Suppressor macrophage treated with lipopolysaccharide for 1 hour (primary cell): ENCODE measurements around the gene PCNT.
"Not testable (repeated sequence)": the region's sequence is repeated elsewhere in the genome, so short reads cannot be mapped to it uniquely, and the experiment has no call there.

ENCODE experiments used
- DNase-seq, 3 donors: peaks; one replicate each; pipeline ENCODE4 v3.0.0-alpha.2; 2020 to 2022

The PCNT gene

DNA sequence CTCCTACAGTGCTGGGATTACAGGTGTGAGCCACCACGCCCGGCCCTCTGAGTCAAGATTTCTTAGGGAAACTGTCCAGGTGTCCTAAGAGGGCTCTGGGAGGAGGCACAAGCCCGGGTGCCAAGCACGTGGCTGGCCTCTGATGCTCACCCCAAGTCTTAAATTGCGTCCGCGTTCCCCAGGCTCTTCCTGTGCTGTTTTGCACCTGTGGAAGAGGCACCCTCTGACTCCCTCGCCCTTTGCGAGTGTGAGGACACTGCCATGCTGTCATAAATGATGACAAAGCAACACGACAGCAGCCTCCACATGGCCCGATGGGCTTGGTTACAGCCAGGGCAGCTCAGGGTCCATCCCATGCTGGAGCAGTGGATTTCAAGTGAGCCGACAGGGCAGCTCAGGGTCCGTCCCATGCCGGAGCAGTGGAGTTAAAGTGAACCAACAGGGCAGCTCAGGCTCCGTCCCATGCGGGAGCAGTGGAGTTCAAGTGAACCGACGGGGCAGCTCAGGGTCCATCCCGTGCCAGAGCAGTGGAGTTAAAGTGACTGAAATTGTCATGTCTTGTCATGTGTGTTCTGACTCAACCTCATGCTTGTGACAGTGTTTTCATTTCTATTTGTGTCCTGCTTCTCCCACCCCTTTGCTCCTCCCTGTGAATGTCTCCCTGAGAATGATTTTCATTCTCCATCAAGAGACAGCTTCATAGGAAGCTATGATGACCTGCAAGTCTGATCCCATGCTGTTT is 33.9 kb downstream of the PCNT start:
- no peak for DNase-seq

DNA sequence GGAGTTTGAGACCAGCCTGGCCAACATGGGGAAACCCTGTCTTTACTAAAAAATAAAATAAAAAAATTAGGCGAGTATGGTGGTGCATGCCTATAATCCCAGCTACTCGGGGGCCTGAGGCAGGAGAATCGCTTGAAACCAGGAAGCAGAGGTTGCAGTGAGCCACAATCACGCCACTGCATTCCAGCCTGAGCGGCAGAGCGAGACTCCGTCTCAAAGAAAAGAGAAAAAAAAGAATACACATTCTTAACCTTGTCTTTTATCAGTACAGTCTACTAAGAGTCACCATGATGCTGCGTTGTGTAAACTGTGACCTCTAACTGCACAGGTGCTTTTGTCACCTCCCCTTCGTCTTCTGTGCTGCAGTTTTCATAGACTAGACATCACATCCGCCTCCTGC is 37.2 kb downstream of the PCNT start:
- no peak for DNase-seq

- no peak for DNase-seq
Observed at GRCh38 chr21:46361935-46362334, 38.0 kb downstream of the PCNT start.

DNA sequence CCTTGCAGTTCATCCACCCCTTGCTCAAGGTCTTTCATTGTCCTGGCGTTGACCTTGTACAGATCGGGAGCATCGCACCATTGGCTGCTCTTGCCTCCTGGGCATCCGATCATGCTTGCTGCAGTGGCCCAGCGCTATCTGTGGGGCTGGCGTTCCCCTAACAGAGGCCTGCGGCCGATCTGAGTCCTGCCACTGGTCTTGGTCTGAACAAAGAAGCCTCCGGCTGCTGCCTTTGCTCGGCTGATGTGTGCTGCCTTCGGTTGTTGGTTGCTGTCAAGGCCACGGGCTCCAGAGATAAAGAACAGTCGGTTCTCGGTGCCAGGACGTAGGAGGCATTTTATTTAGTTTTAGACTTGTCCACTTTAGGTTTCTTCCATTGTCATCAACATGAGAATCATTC is 39.0 kb downstream of the PCNT start:
- DNase-seq: no peak

DNA sequence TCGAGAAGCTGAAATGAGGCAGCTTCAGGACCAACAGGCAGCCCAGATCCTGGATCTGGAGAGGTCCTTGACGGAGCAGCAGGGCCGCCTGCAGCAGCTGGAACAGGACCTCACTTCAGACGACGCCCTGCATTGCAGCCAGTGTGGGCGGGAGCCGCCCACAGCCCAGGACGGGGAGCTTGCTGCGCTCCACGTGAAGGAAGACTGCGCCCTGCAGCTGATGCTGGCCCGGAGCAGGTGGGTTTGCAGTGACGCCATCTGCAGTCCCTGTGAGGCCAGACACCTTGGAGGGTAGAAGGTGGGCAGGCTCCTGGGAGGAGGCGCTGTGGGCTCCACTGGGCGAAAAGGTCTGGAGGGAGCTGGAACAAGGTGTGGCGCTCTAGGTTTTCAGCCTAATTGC is 39.7 kb downstream of the PCNT start:
- DNase-seq: no peak

- DNase-seq: no peak
Observed at GRCh38 chr21:46366091-46366490, 42.1 kb downstream of the PCNT start.

GRCh38 chr21:46366561-46366960 is 42.6 kb downstream of the PCNT start:
- no peak for DNase-seq

DNA sequence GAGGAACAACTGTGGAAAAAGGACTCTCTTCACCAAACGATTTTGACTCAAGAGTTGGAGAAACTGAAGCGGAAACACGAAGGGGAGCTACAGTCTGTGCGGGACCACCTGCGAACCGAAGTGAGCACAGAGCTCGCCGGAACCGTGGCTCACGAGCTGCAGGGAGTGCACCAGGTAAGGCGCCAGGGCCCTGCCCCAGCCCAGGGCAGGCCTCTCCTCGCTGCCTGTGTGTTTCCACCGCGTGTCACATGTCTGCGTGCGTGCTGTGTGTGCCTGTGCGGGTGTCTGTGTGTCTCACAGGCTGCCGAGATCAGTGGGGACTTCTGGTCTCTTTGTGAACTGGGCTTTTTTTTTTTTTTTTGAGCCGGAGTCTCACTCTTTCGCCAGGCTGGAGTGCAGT is 43.0 kb downstream of the PCNT start:
- no peak for DNase-seq

DNA sequence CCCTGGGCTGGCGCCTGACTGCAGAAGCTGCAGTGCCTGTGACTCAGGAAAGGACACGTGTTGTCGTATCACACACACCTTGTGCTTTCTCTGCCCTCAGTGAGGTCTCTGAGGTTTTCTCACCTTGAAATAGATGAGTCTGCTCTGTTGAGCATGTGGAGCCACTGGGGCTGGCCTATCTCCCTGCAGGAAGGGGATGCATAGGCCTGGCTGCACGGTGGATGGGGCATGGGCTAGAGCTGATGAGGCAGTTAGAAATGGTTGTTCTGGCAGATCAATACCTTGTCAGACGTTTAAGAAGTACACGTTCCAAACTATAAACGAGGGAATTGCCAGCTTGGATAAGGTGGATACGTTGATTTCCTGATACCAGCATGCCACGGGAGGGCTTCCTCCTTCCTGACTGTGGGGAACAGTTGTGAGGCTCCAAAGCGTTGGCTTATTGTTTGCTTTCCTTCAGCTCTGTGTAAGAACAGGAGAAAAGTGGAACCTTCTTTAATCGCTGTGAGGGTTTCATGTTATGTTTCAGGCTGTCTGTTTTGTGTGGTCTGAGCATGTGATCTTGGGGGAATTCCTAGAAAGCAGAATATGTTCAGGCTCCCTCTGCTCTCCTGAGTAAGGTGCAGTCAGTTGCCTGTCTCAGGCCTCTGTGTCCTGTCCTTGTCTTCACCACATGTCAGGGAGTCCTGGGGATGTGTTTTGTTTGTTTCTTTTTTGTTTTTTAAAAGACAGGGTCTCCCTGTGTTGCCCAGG is 44.8 kb downstream of the PCNT start:
- peak; percentile 22 to 40 (median 38) for DNase-seq

GRCh38 chr21:46369520-46370235 is 45.7 kb downstream of the PCNT start:
- peak in 2 of 3 donors; percentile 25 to 43 for DNase-seq

- DNase-seq: no peak
Observed at GRCh38 chr21:46371204-46372013, 47.5 kb downstream of the PCNT start.

GRCh38 chr21:46372014-46372485 is 48.1 kb downstream of the PCNT start:
- DNase-seq: no peak

GRCh38 chr21:46372947-46373346 is 49.0 kb downstream of the PCNT start:
- DNase-seq: not testable (repeated sequence)

- no peak for DNase-seq
Observed at GRCh38 chr21:46374761-46375389, 50.9 kb downstream of the PCNT start.

DNA sequence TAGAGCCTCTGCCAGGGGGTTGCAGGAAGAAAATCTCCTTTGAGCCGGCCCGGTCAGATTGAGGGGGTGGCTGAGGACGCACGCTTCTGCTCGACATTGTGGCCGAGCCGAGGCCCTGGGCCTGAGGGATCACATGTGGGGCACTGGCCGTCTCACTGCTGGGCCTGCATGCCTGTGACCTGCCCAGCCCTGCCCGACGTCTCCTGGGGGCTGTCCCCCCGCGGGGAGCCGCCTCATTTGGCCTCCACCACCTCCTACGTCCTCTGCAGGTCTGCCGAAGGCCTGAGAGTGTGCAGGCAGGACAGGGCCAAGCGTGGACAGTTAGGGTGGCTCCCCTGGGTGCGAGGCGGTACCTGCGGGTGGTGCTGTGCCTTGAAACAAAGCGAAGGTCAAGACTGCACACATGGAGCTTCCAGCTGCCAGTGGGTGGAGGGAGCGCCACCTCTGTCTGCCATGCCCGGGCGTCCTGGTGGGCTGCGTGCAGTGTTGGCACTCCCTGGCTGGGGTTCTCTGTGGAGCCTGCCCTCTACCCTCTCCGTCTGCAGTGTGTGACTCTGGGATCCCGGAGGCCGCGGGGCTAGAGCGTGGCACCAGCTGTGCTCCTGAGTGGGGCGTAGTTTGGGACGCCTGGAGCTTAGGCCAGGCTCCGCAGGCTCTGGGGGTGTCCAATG is 51.7 kb downstream of the PCNT start:
- no peak for DNase-seq

- DNase-seq: no peak
Observed at GRCh38 chr21:46376231-46376628, 52.3 kb downstream of the PCNT start.

GRCh38 chr21:46376856-46377453 is 53.0 kb downstream of the PCNT start:
- no peak for DNase-seq

GRCh38 chr21:46377789-46378188 is 53.8 kb downstream of the PCNT start:
- no peak for DNase-seq

- DNase-seq: no peak
Observed at GRCh38 chr21:46379105-46379504, 55.1 kb downstream of the PCNT start.

GRCh38 chr21:46379691-46380090 is 55.7 kb downstream of the PCNT start:
- DNase-seq: no peak

GRCh38 chr21:46381541-46381940 is 57.6 kb downstream of the PCNT start:
- no peak for DNase-seq
